Uterus (tissue), 4 donors: Measurements from ENCODE around the gene PPP2R3A. TPM values are rescaled to one million over a fixed set of nuclear protein-coding genes. Genes with fewer than 3 reads are reported as not detected.
"Not testable (repeated sequence)": the region's sequence is repeated elsewhere in the genome, so short reads cannot be mapped to it uniquely, and the experiment has no call there.

ENCODE experiments used
- DNase-seq, 2 donors: peaks; one replicate each; pipeline ENCODE4 v3.0.0-alpha.2; 2019 to 2020
- H3K27ac ChIP-seq, 2 donors: fragments of 200-600 bp; sonication (generic); 1 replicate in 1 of 2; 2 replicates in 1 of 2; pipeline ENCODE4 v1.5.1; 2016 to 2018
- H3K27me3 ChIP-seq, 2 donors: fragments of 200-600 bp; sonication (generic); one replicate each; pipeline ENCODE4 v1.5.1; 2018 to 2019; ENCODE audit warnings: control low read depth in 1 of 2
- H3K36me3 ChIP-seq, 2 donors: fragments of 200-600 bp; sonication (generic); one replicate each; pipeline ENCODE4 v1.5.1; 2019; ENCODE audit warnings: control low read depth in 1 of 2
- H3K4me1 ChIP-seq, 2 donors: fragments of 200-600 bp; sonication (generic); one replicate each; pipeline ENCODE4 v1.5.1; 2018 to 2019; ENCODE audit warnings: control low read depth in 1 of 2
- H3K4me3 ChIP-seq, 2 donors: fragments of 200-600 bp; sonication (generic); 1 replicate in 1 of 2; 2 replicates in 1 of 2; pipeline ENCODE4 v1.5.1; 2018 to 2019; ENCODE audit warnings: mild to moderate bottlenecking in 1 of 2
- H3K9me3 ChIP-seq, 2 donors: fragments of 200-600 bp; sonication (generic); one replicate each; pipeline ENCODE4 v1.5.1; 2019; ENCODE audit warnings: control low read depth in 1 of 2
- CTCF ChIP-seq, 4 experiments: fragments of 200-600 bp in 2 of 4; fragments of 450-650 bp in 2 of 4; sonication (generic) in 2 of 4; IDR thresholded peaks; one replicate each; pipeline ENCODE4 v1.5.1; 2016 to 2019; ENCODE audit warnings: antibody characterized with exemption in 4 of 4, mild to moderate bottlenecking in 2 of 4, moderate library complexity in 1 of 4
- POLR2A ChIP-seq, 2 donors: fragments of 450-650 bp; IDR thresholded peaks; one replicate each; pipeline ENCODE4 v1.6.1; 2016; ENCODE audit warnings: antibody characterized with exemption in 2 of 2, mild to moderate bottlenecking in 1 of 2, moderate library complexity in 1 of 2
- intact Hi-C: fragments of 100-400 bp; cut with DNase I; formaldehyde crosslinking; loops from one replicate; pipeline ENCODE4 v1.15.1; 2023; ENCODE audit warnings: low total_unique reads
- total RNA-seq, 4 donors: library from RNA; depleted of rRNA in 3 of 4; stranded (reverse); fragments of >200 nt in 3 of 4; gene quantifications; one replicate each; pipeline versions ENCODE4 v1.1.0 to v1.2.4, GENCODE V29; 2014 to 2023
- donor health status: DM: yes; HTN: yes; CAD: no.

PPP2R3A gene
- total RNA-seq, 4 donors from 2014 or later, result 8.5 to 22.9 (median 18.1) TPM

GRCh38 chr3:136135039-136135802 is 169.7 kb downstream of the PPP2R3A start:
- no peaks in the 10 kb centered on the region for H3K27me3 ChIP-seq
- no peak overlapping the region for H3K27ac ChIP-seq
- no peak for DNase-seq
- TF ChIP-seq CTCF (IDR thresholded peaks at IDR 0.05) (no peak), POLR2A (IDR thresholded peaks at IDR 0.05) (no peak)
- intact Hi-C loops, result no loop called here
- H3K36me3 ChIP-seq, result no peaks in the 10 kb centered on the region
- no peaks in the 10 kb centered on the region for H3K4me1 ChIP-seq
- no peaks in the 10 kb centered on the region for H3K9me3 ChIP-seq
- H3K4me3 ChIP-seq, result no peak overlapping the region

DNA sequence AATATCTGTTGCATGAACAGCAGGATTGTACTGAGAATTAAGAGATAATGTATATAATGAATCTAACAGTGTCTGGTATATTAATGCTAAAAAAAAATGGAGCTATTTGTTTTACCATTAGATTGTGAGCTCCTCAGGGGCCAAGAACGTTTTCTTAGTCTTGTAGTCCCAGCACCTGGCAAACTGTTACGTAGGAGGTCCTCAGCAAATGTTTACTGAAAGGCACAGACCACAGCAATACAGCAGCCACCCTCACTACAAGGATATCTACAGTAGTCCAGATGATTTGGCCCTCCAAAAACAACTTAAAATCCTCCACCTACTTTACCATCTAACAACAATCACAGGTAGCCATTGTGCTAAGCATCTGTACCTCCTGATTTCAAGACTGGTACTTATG is 170.9 kb downstream of the PPP2R3A start:
- intact Hi-C loops, result no loop called here

GRCh38 chr3:136141291-136141785 is 175.8 kb downstream of the PPP2R3A start:
- H3K9me3 ChIP-seq, result no peaks in the 10 kb centered on the region
- no peak overlapping the region for H3K4me3 ChIP-seq
- no peak for TF ChIP-seq POLR2A (IDR thresholded peaks at IDR 0.05)
- no peak for TF ChIP-seq CTCF (IDR thresholded peaks at IDR 0.05)
- no peak for DNase-seq
- peaks cover 0 to 7% of the 10 kb centered on the region in 2 donors for H3K4me1 ChIP-seq
- H3K27me3 ChIP-seq, result no peaks in the 10 kb centered on the region
- no peaks in the 10 kb centered on the region for H3K36me3 ChIP-seq
- intact Hi-C loops, result no loop called here
- H3K27ac ChIP-seq, result peak overlapping the region in 1 of 2 donors; percentile 11

More for the DNA sequence above, 170.9 kb downstream of the PPP2R3A start:
- TF ChIP-seq CTCF (IDR thresholded peaks at IDR 0.05) (no peak), POLR2A (IDR thresholded peaks at IDR 0.05) (no peak)
- Histone ChIP-seq H3K27me3 (no peaks in the 10 kb centered on the region), H3K36me3 (no peaks in the 10 kb centered on the region), H3K4me1 (no peaks in the 10 kb centered on the region), H3K4me3 (no peak overlapping the region), H3K27ac (no peak overlapping the region), H3K9me3 (no peaks in the 10 kb centered on the region)
- no peak for DNase-seq

DNA sequence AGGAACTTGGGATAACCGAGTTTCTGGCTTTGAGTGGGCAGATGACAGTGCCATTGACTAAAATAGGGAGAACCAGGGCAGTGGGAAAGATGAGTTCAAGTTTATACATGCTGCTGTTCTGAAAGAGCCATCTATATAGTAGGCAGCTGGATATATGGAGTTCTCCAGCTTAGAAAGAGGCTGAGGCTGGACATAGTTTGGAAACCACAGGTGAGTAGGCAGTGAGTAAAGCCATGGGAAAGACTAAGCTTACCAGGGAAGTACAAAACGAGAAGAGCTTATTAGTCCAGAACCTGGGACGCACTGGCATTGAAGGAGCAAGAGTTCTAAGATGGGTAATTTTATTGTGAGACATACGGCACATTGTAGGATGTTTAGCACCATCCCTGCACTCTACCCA is 176.4 kb downstream of the PPP2R3A start:
- TF ChIP-seq POLR2A (IDR thresholded peaks at IDR 0.05), result no peak
- TF ChIP-seq CTCF (IDR thresholded peaks at IDR 0.05), result no peak
- Histone ChIP-seq H3K36me3 (no peaks in the 10 kb centered on the region), H3K4me1 (peaks cover 0 to 7% of the 10 kb centered on the region in 2 donors), H3K9me3 (no peaks in the 10 kb centered on the region), H3K27ac (peak overlapping the region; percentile 32 to 54), H3K4me3 (no peak overlapping the region), H3K27me3 (no peaks in the 10 kb centered on the region)
- intact Hi-C loops, result no loop called here
- DNase-seq, result no peak

DNA sequence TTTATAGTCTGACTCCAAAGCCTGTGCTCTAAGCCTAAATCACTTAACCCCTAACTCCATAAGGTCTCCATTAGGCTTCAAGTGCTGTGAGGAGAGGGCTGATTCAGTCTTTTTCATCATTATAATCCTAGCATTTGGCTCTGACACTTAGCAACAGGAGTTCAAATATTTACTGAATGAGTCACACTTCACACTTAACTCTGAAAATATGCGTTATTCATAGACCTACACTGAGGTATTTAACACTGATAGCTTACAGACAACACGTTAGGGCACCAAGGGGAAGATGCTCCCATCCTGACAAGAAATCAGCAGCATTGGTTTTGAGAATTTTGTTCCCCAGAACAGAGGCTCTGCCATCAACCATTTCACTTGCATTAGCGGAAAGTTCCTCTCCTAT is 177.1 kb downstream of the PPP2R3A start:
- intact Hi-C loops, result no loop called here
- Histone ChIP-seq H3K4me1 (peaks cover 0 to 7% of the 10 kb centered on the region in 2 donors), H3K36me3 (no peaks in the 10 kb centered on the region), H3K9me3 (no peaks in the 10 kb centered on the region), H3K27me3 (no peaks in the 10 kb centered on the region), H3K27ac (peak overlapping the region; percentile 32 to 54), H3K4me3 (no peak overlapping the region)
- DNase-seq, result no peak
- TF ChIP-seq POLR2A (IDR thresholded peaks at IDR 0.05) (no peak), CTCF (IDR thresholded peaks at IDR 0.05) (no peak)

DNA sequence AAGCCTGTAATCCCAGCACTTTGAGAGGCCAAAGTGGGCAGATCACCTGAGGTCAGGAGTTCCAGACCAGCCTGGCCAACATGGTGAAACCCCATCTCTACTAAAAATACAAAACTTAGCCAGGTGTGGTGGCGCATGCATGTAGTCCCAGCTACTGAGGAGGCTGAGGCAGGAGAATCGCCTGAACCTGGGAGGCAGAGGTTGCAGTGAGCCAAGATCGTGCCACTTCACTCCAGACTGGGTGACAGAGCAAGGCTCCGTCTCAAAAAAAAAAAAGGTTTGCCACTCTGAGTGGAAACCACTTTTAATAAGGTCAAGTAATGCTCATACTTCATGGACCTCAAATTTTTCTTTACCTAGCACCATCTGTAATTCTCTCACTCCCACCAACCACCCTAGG is 178.9 kb downstream of the PPP2R3A start:
- H3K9me3 ChIP-seq, H3K4me1 ChIP-seq, H3K4me3 ChIP-seq, H3K36me3 ChIP-seq, intact Hi-C loops, DNase-seq, H3K27me3 ChIP-seq, H3K27ac ChIP-seq: not testable (repeated sequence)
